Mucosa of descending colon (tissue), 3 donors: ENCODE measurements around the gene ITGA3. TPM values are rescaled to one million over a fixed set of nuclear protein-coding genes. Genes with fewer than 3 reads are reported as not detected.

Source experiments
- ATAC-seq: fragments of 200-7000 bp; cut with Tn5 transposase; one replicate; pipeline ENCODE4 v1.9.1; 2020; ENCODE audit warnings: mild to moderate bottlenecking, moderate library complexity
- DNase-seq, 3 donors: peaks; one replicate each; pipeline ENCODE4 v3.0.0-alpha.2; 2020
- H3K36me3 ChIP-seq: fragments of 200-600 bp; one replicate; pipeline ENCODE4 v1.8.0; 2021; ENCODE audit warnings: low read depth, mild to moderate bottlenecking
- H3K4me1 ChIP-seq: fragments of 200-600 bp; one replicate; pipeline ENCODE4 v1.8.0; 2021; ENCODE audit warnings: low read depth, mild to moderate bottlenecking
- H3K4me3 ChIP-seq: fragments of 200-600 bp; one replicate; pipeline ENCODE4 v1.8.0; 2021; ENCODE audit warnings: mild to moderate bottlenecking
- H3K9me3 ChIP-seq: fragments of 200-600 bp; one replicate; pipeline ENCODE4 v1.8.0; 2021; ENCODE audit warnings: mild to moderate bottlenecking
- intact Hi-C, 2 donors: fragments of 100-400 bp; cut with DNase I in 1 of 2; cut with micrococcal nuclease in 1 of 2; formaldehyde crosslinking; loops; one replicate each; pipeline versions ENCODE4 v1.11.0 to v1.11.1; 2022; cut with DNase I, micrococcal nuclease
- total RNA-seq, 3 donors: library from RNA; stranded (reverse); fragmentation: NEBNext Ultra II Directional in 2 of 3; extraction: Animal tissue kit (Norgen Biotek cat#: 25700) in 2 of 3; gene quantifications; one replicate each; pipeline versions ENCODE4 v1.2.1 to v1.2.4, GENCODE V29; 2021 to 2023
- TF ChIP-seq, protein P1 (sequence below): fragments of 200-600 bp; IDR thresholded peaks from one replicate; pipeline ENCODE4 v1.8.0; 2022; ENCODE audit warnings: antibody characterized with exemption, mild to moderate bottlenecking
- donor health status: DM: no; HTN: no; CAD: no; lungs with moderate emphysema.
- donor health status: DM: no; HTN: no; CAD: no.
- donor health status: DM: no; HTN: yes; CAD: no.

The ITGA3 gene
- total RNA-seq, 3 donors from 2014 or later: 108 to 170 (median 108) TPM

DNA sequence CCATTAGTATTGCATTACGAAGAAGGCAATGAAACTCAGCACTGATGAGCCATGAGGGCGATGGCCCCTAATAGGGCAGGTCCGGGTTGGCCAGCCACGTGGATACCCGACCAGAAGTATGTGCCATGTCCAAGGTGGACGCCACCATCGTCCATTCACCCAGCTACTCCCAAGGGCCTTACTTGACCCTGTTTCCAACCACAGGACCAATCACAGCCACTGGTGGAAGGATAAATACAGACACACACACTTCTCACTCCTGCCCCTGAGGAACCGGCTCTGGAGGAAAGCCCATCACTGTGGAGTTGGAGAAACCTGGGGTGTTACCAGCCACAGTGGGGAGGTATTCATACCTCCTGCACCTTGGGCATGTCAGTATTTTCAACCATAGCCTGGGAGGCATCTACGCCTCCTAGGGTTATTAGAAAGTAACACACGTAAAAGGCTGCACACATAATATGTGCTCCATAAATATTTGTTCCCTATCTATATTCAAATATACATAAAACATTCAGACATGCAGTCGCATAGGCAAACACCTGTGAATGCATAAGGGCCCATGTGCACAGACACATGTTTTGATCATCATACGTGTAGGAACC, 5.4 kb upstream of the ITGA3 start:
- no peaks in the 10 kb centered on the region for H3K9me3 ChIP-seq
- H3K4me3 ChIP-seq: no peak overlapping the region
- peaks cover 13% of the 10 kb centered on the region for H3K4me1 ChIP-seq
- peak in 1 of 3 donors; percentile 17 for DNase-seq
- TF ChIP-seq, protein P1, sequence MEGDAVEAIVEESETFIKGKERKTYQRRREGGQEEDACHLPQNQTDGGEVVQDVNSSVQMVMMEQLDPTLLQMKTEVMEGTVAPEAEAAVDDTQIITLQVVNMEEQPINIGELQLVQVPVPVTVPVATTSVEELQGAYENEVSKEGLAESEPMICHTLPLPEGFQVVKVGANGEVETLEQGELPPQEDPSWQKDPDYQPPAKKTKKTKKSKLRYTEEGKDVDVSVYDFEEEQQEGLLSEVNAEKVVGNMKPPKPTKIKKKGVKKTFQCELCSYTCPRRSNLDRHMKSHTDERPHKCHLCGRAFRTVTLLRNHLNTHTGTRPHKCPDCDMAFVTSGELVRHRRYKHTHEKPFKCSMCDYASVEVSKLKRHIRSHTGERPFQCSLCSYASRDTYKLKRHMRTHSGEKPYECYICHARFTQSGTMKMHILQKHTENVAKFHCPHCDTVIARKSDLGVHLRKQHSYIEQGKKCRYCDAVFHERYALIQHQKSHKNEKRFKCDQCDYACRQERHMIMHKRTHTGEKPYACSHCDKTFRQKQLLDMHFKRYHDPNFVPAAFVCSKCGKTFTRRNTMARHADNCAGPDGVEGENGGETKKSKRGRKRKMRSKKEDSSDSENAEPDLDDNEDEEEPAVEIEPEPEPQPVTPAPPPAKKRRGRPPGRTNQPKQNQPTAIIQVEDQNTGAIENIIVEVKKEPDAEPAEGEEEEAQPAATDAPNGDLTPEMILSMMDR: no peak
- no peak for ATAC-seq
- intact Hi-C loops: no loop called here
- no peaks in the 10 kb centered on the region for H3K36me3 ChIP-seq

- no peaks in the 10 kb centered on the region for H3K36me3 ChIP-seq
- H3K4me3 ChIP-seq: no peak overlapping the region
- TF ChIP-seq, protein P1: no peak
- DNase-seq: peak in 1 of 3 donors; percentile 50
- peaks cover 13% of the 10 kb centered on the region for H3K4me1 ChIP-seq
- no peak for ATAC-seq
- intact Hi-C loops: no loop called here
- no peaks in the 10 kb centered on the region for H3K9me3 ChIP-seq
Measured at GRCh38 chr17:50051082-50051576, 4.8 kb upstream of the ITGA3 start.

DNA sequence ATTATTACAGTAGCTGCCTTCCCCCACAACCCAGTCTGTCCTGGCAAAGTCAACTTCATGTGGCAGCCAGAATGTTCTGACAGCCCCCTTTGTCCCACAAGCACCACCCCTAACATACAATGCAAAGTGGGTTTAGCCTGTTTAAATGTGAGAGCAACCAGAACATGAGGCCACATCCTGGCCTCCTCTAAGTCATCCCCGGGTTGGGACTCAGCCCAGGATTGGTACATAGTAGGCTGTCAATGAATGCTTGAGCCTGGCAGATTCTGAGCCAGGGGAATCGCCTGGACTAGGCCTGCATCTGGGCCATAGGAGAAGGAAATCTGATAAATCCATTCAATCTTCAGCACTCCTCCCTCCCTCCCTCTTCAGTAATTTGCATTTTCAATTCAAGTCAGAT, 4.3 kb upstream of the ITGA3 start:
- no peaks in the 10 kb centered on the region for H3K9me3 ChIP-seq
- H3K36me3 ChIP-seq: no peaks in the 10 kb centered on the region
- no peak overlapping the region for H3K4me3 ChIP-seq
- TF ChIP-seq, protein P1: no peak
- H3K4me1 ChIP-seq: peaks cover 13% of the 10 kb centered on the region
- intact Hi-C loops: no loop called here
- ATAC-seq (no peak), DNase-seq (peak in 1 of 3 donors; percentile 12)

- ATAC-seq: no peak
- TF ChIP-seq, protein P1: no peak
- intact Hi-C loops: no loop called here
- Histone ChIP-seq H3K4me1 (peaks cover 18% of the 10 kb centered on the region), H3K36me3 (no peaks in the 10 kb centered on the region), H3K4me3 (no peak overlapping the region), H3K9me3 (no peaks in the 10 kb centered on the region)
- DNase-seq: peak in 1 of 3 donors; percentile 3
Measured at GRCh38 chr17:50052241-50052796, 3.6 kb upstream of the ITGA3 start.

GRCh38 chr17:50052822-50053653, 2.9 kb upstream of the ITGA3 start:
- Histone ChIP-seq H3K4me1 (peaks cover 23% of the 10 kb centered on the region), H3K36me3 (no peaks in the 10 kb centered on the region), H3K9me3 (no peaks in the 10 kb centered on the region), H3K4me3 (no peak overlapping the region)
- DNase-seq: peak in 2 of 3 donors; percentile 47 to 52
- TF ChIP-seq, protein P1: no peak
- ATAC-seq: no peak
- intact Hi-C loops: no loop called here
